Measurements from ENCODE around the gene CLCA4.

The CLCA4 gene

DNA sequence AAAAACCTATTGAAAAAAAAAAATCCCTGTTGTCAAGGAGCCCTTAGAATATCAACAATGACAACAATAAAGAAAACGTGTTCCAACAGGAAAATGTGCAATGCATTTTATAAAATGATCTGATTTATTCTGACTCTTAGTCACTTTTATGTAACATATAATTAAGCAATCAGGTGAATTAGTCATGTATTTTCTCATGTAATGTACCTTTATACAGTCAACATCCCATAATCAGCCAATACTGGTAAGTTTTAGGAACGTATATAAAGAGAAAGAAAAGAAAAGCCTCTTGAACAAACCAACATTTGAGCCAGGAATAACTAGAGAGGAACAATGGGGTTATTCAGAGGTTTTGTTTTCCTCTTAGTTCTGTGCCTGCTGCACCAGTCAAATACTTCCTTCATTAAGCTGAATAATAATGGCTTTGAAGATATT lies at the start of gene CLCA4:
TSS of gene CLCA4 (plus strand) at position 292 of the 435 bp plus-strand sequence. CDS start at position 334, 42 bp downstream.
- DNase-seq = no peak

DNA sequence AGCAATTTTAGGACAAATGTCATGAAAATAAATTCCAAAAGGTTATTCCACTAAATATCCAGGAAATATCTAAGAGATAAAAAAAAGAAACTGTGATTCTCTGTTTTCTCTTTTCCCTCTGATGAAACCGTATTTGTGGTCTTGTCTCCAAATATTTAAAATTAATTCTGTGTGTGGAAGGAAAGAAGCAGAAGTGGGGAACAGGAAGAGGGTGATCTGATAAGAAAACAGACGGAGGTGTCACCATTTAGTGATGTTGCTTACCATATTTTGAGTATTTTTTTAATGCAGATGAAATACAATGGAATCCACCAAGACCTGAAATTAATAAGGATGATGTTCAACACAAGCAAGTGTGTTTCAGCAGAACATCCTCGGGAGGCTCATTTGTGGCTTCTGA lies 48.6 kb upstream of the CLCA4 start:
- no peak for DNase-seq

GRCh38 chr1:86499987-86500593 lies 46.8 kb upstream of the CLCA4 start:
- DNase-seq = no peak

- DNase-seq = no peak
Observed at GRCh38 chr1:86500714-86501113, 46.2 kb upstream of the CLCA4 start.

DNA sequence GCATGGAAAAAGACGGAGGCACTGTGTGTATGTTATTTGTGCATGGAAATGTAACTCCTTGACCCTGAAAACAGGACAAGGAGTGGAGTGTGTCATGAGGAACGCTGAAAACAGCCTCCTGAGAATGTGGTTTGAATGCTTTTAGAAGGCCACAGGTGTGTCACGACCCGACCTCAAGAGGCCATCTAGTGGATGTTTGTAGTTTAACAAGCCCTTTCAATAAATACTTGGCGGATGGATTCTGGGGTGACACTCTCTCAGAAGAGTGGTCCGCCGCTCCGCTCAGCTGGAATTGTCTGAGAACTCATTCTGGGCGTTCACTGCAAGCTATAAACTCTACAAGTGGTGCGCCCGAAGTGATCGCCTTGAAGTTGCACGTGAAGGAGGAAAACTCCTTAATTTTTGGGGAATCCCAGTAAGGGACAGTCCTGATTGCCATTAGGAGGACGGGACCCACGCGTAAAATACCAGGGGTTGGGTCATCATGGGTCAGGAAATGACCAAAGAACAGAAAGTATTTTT lies 44.7 kb upstream of the CLCA4 start:
- peak; percentile 58 for DNase-seq

GRCh38 chr1:86502721-86503405 lies 44.0 kb upstream of the CLCA4 start:
- DNase-seq = no peak

GRCh38 chr1:86503406-86504136 lies 43.3 kb upstream of the CLCA4 start:
- no peak for DNase-seq

GRCh38 chr1:86504137-86504479 lies 42.8 kb upstream of the CLCA4 start:
- no peak for DNase-seq

DNA sequence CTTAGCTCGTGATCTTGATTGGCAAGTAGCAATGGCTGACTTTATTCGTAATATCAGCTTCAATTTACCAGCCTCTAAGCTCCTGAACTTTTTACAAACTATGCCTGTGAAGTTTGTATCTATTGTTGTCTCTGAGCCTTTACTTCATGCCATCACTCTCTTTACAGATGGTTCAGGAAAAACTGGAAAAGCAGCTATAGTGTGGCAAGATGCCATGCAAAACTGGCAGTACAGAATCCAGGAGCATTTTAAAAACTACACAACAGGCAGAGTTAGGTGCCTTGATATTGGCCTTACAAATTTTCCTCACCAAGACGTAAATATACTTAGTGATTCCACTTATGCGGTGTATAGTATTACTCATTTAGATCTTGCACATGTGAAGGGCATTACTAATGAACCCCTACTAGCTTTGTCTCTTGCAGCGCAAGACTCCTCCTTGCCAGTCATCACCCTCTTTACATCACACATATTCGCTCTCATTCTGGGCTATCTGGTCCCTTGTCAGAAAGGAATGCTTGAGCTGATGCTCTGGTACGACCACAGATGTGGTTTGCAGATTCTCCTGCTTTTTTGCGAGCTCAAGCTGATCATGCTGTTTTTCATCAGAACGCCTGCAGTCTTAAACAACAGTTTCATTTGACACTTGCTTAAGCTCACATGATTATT lies 41.8 kb upstream of the CLCA4 start:
- DNase-seq = no peak

DNA sequence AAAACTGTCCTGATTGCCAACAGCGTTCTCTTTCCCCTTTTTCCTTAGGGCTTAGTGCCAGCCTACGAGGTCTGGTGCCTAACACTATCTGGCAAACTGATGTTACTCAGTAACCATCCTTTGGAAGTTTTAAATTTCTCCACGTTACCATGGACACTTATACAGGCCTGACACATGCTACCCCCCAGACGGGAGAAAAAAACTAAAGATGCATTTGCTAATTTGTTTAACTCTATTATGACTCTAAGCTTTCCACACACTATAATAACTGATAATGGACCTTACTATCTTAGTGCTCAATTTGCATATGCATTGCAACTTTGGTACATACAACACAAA lies 41.3 kb upstream of the CLCA4 start:
- no peak for DNase-seq

DNA sequence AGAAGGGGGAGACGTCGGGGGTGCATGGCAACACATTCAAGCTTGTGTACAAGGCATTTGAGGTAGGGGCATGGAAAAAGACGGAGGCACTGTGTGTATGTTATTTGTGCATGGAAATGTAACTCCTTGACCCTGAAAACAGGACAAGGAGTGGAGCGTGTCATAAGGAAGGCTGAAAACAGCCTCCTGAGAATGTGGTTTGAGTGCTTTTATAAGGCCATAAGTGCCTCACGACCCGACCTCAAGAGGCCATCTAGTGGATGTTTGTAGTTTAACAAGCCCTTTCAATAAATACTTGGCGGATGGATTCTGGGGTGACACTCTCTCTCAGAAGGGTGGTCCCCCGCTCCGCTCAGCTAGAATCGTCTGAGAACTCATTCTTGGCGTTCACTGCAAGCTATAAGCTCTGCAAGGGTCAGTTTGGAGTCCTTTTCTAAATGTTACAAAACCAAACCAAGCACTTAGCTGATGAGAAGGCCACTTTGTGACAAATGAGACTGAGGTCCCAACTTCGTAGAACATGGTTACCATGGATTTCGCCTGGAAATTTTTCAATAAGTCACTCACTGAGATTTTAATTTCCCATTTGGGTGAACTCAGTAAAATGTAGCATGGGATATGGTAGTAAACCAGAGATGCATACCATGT lies 38.8 kb upstream of the CLCA4 start:
- no peak for DNase-seq

DNA sequence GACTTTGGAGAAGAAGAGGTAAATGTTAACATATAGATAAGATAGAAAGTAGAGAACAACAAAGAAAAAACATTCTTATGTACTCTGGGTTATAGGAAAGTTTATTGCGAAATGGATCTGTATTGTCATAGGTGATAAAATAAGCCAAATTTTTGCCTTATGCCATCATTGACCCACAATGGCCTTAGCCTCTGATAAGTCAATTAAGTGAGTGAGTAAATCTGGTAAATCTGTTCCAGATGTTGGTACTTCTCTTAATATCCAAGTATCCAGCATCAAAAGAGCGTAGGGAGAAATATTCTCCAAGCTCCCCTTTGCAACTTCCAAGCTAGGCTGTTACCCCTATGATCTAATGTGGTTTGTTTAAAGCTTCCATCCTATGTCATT lies 38.3 kb upstream of the CLCA4 start:
- DNase-seq = no peak

DNA sequence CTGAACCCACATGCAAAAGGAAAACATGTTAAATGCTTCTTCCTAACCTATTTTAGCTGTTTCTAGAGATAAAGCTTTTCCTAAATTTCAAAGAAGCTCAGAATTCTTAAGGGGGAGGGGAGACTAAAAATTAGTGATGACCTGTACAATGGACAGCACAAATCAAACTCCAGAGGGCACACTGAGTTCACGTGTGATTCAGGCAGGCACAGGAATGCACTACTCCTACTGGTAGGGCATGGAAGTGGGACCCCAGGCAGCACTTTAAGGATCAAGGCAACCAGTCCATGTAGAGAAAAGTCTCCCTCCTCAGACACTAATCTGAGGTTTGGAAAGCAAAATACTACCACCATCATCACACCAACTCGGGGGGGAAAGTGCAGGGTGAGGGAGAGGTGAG lies 31.3 kb upstream of the CLCA4 start:
- no peak for DNase-seq

DNA sequence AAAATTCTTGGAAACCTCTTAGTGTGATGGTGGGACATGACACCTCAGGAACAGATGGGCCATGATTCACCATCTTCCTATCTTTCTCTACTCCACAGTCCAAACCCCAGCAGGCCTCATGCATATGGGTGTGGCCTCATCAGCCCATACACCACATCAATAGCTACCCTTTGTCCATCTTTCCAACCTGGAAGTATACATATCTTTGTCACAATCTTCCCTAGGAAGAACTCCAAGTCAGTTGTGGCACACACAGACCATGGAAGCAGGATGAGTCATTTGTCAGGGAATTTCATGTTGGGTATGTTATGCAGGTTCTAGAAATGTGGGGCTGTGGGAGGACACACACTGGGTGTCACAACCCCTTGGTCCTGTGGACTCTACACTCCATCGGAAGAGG lies 30.5 kb upstream of the CLCA4 start:
- DNase-seq = no peak

- DNase-seq = no peak
Observed at GRCh38 chr1:86517336-86517735, 29.5 kb upstream of the CLCA4 start.

GRCh38 chr1:86520789-86521521 lies 25.9 kb upstream of the CLCA4 start:
- no peak for DNase-seq

- DNase-seq = no peak
Observed at GRCh38 chr1:86521522-86521891, 25.4 kb upstream of the CLCA4 start.

DNA sequence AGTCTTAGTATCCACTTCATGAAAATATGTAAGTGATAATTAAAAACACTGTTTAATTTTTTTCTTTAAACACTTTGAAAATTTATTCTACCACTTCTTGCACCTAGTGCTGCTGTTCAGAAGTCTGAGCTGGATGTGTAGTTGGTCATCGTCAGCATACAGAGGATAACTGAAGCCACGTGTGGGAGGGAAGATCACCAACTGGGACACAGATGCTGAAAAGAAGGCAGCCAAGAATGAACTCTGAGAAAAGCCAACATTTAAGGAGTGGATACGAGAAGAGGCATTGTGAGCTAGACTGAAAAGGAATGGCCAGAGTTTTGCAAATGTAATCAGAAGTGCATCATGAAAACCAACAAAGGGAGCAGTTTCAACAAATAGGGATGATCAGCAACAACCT lies 24.6 kb upstream of the CLCA4 start:
- DNase-seq = no peak

DNA sequence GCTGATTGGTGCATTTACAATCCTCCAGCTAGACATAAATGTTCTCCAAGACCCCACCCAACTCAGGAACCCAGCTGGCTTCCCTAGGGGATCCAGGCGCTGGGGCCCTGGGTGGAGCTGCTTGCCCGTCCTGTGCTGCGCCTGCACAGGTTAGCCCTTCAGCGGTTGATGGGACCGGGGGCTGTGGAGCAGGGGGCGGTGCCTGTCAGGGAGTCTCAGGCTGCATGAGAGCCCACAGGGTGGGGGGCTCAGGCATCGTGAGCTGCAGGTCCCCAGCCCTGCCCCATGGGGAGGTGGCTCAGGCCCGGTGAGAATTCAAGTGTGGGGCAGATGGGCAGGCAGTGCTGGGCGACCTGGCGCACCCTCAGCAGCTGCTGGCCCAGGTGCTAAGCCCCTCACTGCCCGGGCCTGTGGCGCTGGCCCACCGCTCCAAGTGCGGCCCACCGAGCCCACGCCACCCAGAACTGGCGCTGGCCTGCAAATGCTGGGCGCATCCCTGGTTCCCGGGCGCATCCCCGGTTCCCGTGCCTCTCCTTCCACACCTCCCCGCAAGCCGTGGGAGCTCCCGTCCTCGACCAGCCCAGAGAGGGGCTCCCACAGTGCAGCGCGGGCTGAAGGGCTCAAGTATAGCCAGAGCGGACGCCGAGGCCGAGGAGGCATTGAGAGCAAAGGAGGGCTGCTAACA lies 23.1 kb upstream of the CLCA4 start:
- DNase-seq = no peak

DNA sequence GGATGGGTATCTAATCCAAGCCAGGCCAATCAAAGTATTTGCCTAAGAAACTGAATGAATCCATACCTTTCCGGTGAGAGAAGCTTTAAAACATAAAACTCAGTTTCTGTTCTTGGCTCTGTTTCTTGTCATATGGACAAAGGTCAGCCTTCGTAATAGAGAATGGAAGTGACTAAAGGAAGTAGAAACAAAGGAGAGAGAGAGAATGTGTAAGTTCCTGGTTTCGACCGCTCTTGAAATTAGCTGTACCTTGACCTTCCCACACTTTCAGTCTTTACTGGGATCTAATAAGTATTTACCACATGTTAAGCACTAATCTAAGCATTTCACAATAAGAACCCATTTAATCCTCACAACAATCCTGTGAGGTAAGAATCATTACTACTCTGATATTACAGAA lies 19.6 kb upstream of the CLCA4 start:
- no peak for DNase-seq

GRCh38 chr1:86530211-86530845 lies 16.6 kb upstream of the CLCA4 start:
- no peak for DNase-seq

Data from activated CD8-positive, alpha-beta memory T cell treated with anti-CD3 and anti-CD28 coated beads for 24 hours (primary cell).